Measurements from ENCODE around the gene NAXD. TPM values are rescaled to one million over a fixed set of nuclear protein-coding genes. Genes with fewer than 3 reads are reported as not detected.
"Not testable (repeated sequence)": the region's sequence is repeated elsewhere in the genome, so short reads cannot be mapped to it uniquely, and the experiment has no call there.

Gene NAXD
- total RNA-seq, 1 experiment from 2014 or later: 11.5 TPM

- no peaks in the 10 kb centered on the region for H3K4me1 Mint-ChIP-seq (ENCODE audit: low read depth, unreplicated experiment)
- no peak overlapping the region for H3K4me3 Mint-ChIP-seq (ENCODE audit: low read depth, unreplicated experiment)
- no peaks in the 10 kb centered on the region for H3K27me3 Mint-ChIP-seq (ENCODE audit: unreplicated experiment)
- no peak for DNase-seq
- CTCF ChIA-PET: no interaction called here
- no peaks in the 10 kb centered on the region for H3K9me3 Mint-ChIP-seq (ENCODE audit: low read depth, unreplicated experiment)
- no TSS peak for BruUV-seq (replicated peaks)
- TF ChIP-seq CTCF (IDR thresholded peaks at IDR 0.05; ENCODE audit: unreplicated experiment): no peak
- no peaks in the 10 kb centered on the region for H3K36me3 Mint-ChIP-seq (ENCODE audit: insufficient read depth, unreplicated experiment)
- no peak overlapping the region for H3K27ac Mint-ChIP-seq (ENCODE audit: unreplicated experiment)
- intact Hi-C loops (cut with micrococcal nuclease; ENCODE audit: unreplicated experiment): no loop called here
Measured at GRCh38 chr13:110597041-110597689, 18.2 kb upstream of the NAXD start.

GRCh38 chr13:110600261-110600819 is 15.0 kb upstream of the NAXD start:
- TF ChIP-seq CTCF (IDR thresholded peaks at IDR 0.05; ENCODE audit: unreplicated experiment): no peak
- intact Hi-C loops (cut with micrococcal nuclease; ENCODE audit: unreplicated experiment): no loop called here

GRCh38 chr13:110600980-110601379 is 14.4 kb upstream of the NAXD start:
- no peak for TF ChIP-seq CTCF (IDR thresholded peaks at IDR 0.05; ENCODE audit: unreplicated experiment)
- Mint-ChIP-seq H3K36me3 (ENCODE audit: insufficient read depth, unreplicated experiment) (no peaks in the 10 kb centered on the region), H3K4me1 (ENCODE audit: low read depth, unreplicated experiment) (no peaks in the 10 kb centered on the region), H3K27me3 (ENCODE audit: unreplicated experiment) (no peaks in the 10 kb centered on the region), H3K27ac (ENCODE audit: unreplicated experiment) (no peak overlapping the region), H3K4me3 (ENCODE audit: low read depth, unreplicated experiment) (no peak overlapping the region), H3K9me3 (ENCODE audit: low read depth, unreplicated experiment) (no peaks in the 10 kb centered on the region)
- DNase-seq: no peak
- CTCF ChIA-PET: no interaction called here
- intact Hi-C loops (cut with micrococcal nuclease; ENCODE audit: unreplicated experiment): no loop called here
- no TSS peak for BruUV-seq (replicated peaks)

More at GRCh38 chr13:110600261-110600819, 15.0 kb upstream of the NAXD start:
- no peak for DNase-seq
- CTCF ChIA-PET: no interaction called here
- Mint-ChIP-seq H3K4me1 (ENCODE audit: low read depth, unreplicated experiment) (no peaks in the 10 kb centered on the region), H3K9me3 (ENCODE audit: low read depth, unreplicated experiment) (no peaks in the 10 kb centered on the region), H3K27me3 (ENCODE audit: unreplicated experiment) (no peaks in the 10 kb centered on the region), H3K36me3 (ENCODE audit: insufficient read depth, unreplicated experiment) (no peaks in the 10 kb centered on the region), H3K4me3 (ENCODE audit: low read depth, unreplicated experiment) (no peak overlapping the region), H3K27ac (ENCODE audit: unreplicated experiment) (no peak overlapping the region)
- BruUV-seq (replicated peaks): no TSS peak

- CTCF ChIA-PET: no interaction called here
- BruUV-seq (replicated peaks): no TSS peak
- H3K36me3 Mint-ChIP-seq (ENCODE audit: insufficient read depth, unreplicated experiment): no peaks in the 10 kb centered on the region
- intact Hi-C loops (cut with micrococcal nuclease; ENCODE audit: unreplicated experiment): no loop called here
- H3K4me1 Mint-ChIP-seq (ENCODE audit: low read depth, unreplicated experiment): no peaks in the 10 kb centered on the region
- DNase-seq: no peak
- H3K27ac Mint-ChIP-seq (ENCODE audit: unreplicated experiment): no peak overlapping the region
- H3K27me3 Mint-ChIP-seq (ENCODE audit: unreplicated experiment): no peaks in the 10 kb centered on the region
- no peaks in the 10 kb centered on the region for H3K9me3 Mint-ChIP-seq (ENCODE audit: low read depth, unreplicated experiment)
- no peak for TF ChIP-seq CTCF (IDR thresholded peaks at IDR 0.05; ENCODE audit: unreplicated experiment)
- no peak overlapping the region for H3K4me3 Mint-ChIP-seq (ENCODE audit: low read depth, unreplicated experiment)
Measured at GRCh38 chr13:110605132-110605531, 10.2 kb upstream of the NAXD start.

GRCh38 chr13:110606281-110606680 is 9.1 kb upstream of the NAXD start:
- H3K4me3 Mint-ChIP-seq (ENCODE audit: low read depth, unreplicated experiment); H3K4me1 Mint-ChIP-seq (ENCODE audit: low read depth, unreplicated experiment); H3K27me3 Mint-ChIP-seq (ENCODE audit: unreplicated experiment); intact Hi-C loops (cut with micrococcal nuclease; ENCODE audit: unreplicated experiment); H3K9me3 Mint-ChIP-seq (ENCODE audit: low read depth, unreplicated experiment); CTCF ChIA-PET; BruUV-seq (replicated peaks); H3K36me3 Mint-ChIP-seq (ENCODE audit: insufficient read depth, unreplicated experiment); H3K27ac Mint-ChIP-seq (ENCODE audit: unreplicated experiment); DNase-seq: not testable (repeated sequence)
